Measurements from ENCODE around the gene NEU2.

Gene NEU2

DNA sequence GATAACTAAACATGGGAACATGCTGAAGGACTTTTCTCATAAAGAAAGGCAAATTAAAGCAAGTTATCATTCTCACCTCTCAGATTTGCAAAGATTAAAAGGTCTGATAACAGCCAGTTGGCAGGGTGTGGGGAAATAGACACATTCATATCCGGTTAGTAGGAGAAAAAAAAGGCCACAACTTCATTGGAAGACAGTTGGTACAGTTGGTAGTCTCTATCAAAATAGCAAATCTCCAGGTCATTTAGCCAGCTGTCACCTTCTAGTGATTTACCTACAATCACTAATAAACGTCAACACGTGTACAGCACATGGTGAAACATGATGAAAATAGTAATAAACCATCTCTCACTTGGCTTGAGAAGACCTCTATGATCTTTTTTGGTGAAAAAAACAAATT is 44.3 kb downstream of the NEU2 start:
- H2BK12ac ChIP-seq (ENCODE audit: low read length in 2 of 2) = no peak overlapping the region
- H3K4me1 ChIP-seq (ENCODE audit: control insufficient read depth, insufficient read depth, low read depth, low read length) = no peaks in the 10 kb centered on the region
- H3K14ac ChIP-seq (ENCODE audit: low read length in 2 of 2) = no peak overlapping the region
- no peak overlapping the region for H4K8ac ChIP-seq (ENCODE audit: low read length)
- no peak overlapping the region for H3K27ac ChIP-seq (ENCODE audit: low read length, poor library complexity, severe bottlenecking)
- no peak overlapping the region for H3K4me3 ChIP-seq (ENCODE audit: insufficient read depth in 1 of 2, low read depth in 1 of 2, low read length in 2 of 2)
- DNase-seq = no peak
- H2AK5ac ChIP-seq (ENCODE audit: low read length, severe bottlenecking) = no peak overlapping the region
- H2AFZ ChIP-seq (ENCODE audit: low read depth, low read length) = no peak overlapping the region
- no peak overlapping the region for H3K23ac ChIP-seq (ENCODE audit: low read length in 2 of 2)
- no peaks in the 10 kb centered on the region for H3K36me3 ChIP-seq (ENCODE audit: control insufficient read depth in 1 of 2, insufficient read depth in 2 of 2, low read depth in 1 of 2, low read length in 2 of 2)
- no peak overlapping the region for H2BK5ac ChIP-seq (ENCODE audit: low read depth, low read length, poor library complexity, severe bottlenecking)
- peaks cover 3% of the 10 kb centered on the region for H3K9me3 ChIP-seq (ENCODE audit: control insufficient read depth, low read length)
- WGBS = 83% methylated on average over 1 of the region's 3 CpGs
- H2BK120ac ChIP-seq (ENCODE audit: low read depth, low read length) = no peak overlapping the region
- peaks cover 30 to 60% of the 10 kb centered on the region in 2 experiments for H3K27me3 ChIP-seq (ENCODE audit: control insufficient read depth in 1 of 2, insufficient read depth in 1 of 2, low read length in 2 of 2)
- H3K79me1 ChIP-seq (replicated peaks; ENCODE audit: low read length, poor library complexity, severe bottlenecking) = no peaks in the 10 kb centered on the region
- no peak overlapping the region for H3K18ac ChIP-seq (ENCODE audit: low read depth in 1 of 2, low read length in 2 of 2)
- H2BK15ac ChIP-seq (ENCODE audit: low read depth, poor library complexity, severe bottlenecking) = no peak overlapping the region
- no peak overlapping the region for H3K4me2 ChIP-seq (ENCODE audit: low read length, poor library complexity, severe bottlenecking)
- H4K91ac ChIP-seq (ENCODE audit: low read length) = no peak overlapping the region
- no peak overlapping the region for H3K9ac ChIP-seq (ENCODE audit: low read length)
- no peak overlapping the region for H3K4ac ChIP-seq (ENCODE audit: low read depth in 1 of 2, low read length in 2 of 2)

DNA sequence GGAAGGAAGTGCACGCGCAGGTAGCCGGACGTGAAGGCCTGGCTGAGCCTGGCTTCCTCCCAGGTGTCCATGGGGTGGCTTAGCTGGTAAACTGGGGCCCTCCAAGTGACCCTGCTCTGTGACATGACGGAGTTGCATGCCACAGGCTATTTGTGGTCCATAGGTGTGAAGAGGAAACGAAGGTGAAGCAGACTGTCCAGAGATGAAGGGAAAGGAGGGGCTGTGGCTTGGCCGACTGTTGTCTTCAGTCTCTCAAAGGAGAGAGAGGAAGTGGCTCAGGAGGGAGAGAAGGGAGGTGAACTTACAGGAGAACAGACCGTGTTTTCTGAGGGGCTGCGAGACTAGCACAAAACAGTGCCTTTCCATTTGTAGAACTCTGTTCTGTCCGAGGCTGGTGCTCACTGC is 47.0 kb downstream of the NEU2 start:
- Histone ChIP-seq H2BK120ac (ENCODE audit: low read depth, low read length) (no peak overlapping the region), H2BK5ac (ENCODE audit: low read depth, low read length, poor library complexity, severe bottlenecking) (no peak overlapping the region), H3K4me1 (ENCODE audit: control insufficient read depth, insufficient read depth, low read depth, low read length) (no peaks in the 10 kb centered on the region), H3K36me3 (ENCODE audit: control insufficient read depth in 1 of 2, insufficient read depth in 2 of 2, low read depth in 1 of 2, low read length in 2 of 2) (no peaks in the 10 kb centered on the region), H3K79me1 (replicated peaks; ENCODE audit: low read length, poor library complexity, severe bottlenecking) (no peaks in the 10 kb centered on the region), H2AFZ (ENCODE audit: low read depth, low read length) (no peak overlapping the region), H4K8ac (ENCODE audit: low read length) (no peak overlapping the region), H3K18ac (ENCODE audit: low read depth in 1 of 2, low read length in 2 of 2) (no peak overlapping the region), H3K4me3 (ENCODE audit: insufficient read depth in 1 of 2, low read depth in 1 of 2, low read length in 2 of 2) (no peak overlapping the region), H3K14ac (ENCODE audit: low read length in 2 of 2) (no peak overlapping the region), H3K27ac (ENCODE audit: low read length, poor library complexity, severe bottlenecking) (no peak overlapping the region), H3K4me2 (ENCODE audit: low read length, poor library complexity, severe bottlenecking) (no peak overlapping the region), H3K4ac (ENCODE audit: low read depth in 1 of 2, low read length in 2 of 2) (no peak overlapping the region), H3K9ac (ENCODE audit: low read length) (no peak overlapping the region), H3K9me3 (ENCODE audit: control insufficient read depth, low read length) (no peaks in the 10 kb centered on the region), H2BK12ac (ENCODE audit: low read length in 2 of 2) (no peak overlapping the region), H3K23ac (ENCODE audit: low read length in 2 of 2) (no peak overlapping the region), H4K91ac (ENCODE audit: low read length) (no peak overlapping the region), H2BK15ac (ENCODE audit: low read depth, poor library complexity, severe bottlenecking) (no peak overlapping the region), H2AK5ac (ENCODE audit: low read length, severe bottlenecking) (no peak overlapping the region), H3K27me3 (ENCODE audit: control insufficient read depth in 1 of 2, insufficient read depth in 1 of 2, low read length in 2 of 2) (peaks cover 41 to 64% of the 10 kb centered on the region in 2 experiments)
- DNase-seq = no peak
- WGBS = 83% methylated on average over 10 of the region's 10 CpGs

DNA sequence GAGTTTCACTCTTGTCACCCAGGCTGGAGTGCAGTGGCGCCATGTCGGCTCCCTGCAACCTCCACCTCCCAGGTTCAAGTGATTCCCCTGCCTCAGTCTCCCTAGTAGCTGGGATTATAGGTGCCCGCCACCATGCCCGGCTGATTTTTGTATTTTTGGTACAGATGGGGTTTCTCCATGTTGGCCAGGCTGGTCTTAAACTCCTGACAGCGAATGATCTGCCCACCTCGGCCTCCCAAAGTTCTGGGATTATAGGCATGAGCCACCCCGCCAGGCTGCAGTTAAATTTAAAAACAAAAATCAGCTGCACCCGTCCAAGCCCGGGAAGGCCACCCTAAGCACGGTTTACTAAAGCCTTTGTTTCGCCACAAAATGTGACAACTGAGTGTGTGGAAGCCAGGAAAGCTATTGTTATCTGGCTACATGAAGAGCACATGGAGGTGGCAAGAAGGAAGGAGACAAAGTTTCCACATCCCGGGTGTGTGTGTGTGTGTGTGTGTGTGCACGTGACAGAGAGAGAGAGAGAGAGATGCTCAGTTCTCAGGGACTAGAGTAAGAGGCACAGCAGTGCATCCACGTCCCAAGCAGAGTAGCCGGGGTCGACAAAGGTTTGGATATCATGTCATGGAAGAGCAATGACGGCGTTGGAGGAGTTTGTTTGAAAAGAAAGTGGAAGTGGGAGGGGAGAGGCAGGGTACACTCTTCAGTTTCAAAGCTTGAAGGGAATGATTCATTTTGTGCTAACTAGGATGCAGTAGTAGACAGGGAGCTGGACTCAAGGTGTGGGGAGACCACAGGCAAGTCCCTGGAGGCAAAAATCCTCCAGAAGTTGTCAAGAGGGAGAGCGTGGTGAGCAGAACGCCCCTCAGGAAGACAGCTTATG is 47.7 kb downstream of the NEU2 start:
- H2AFZ ChIP-seq (ENCODE audit: low read depth, low read length) = no peak overlapping the region
- H4K8ac ChIP-seq (ENCODE audit: low read length) = no peak overlapping the region
- no peak overlapping the region for H3K9ac ChIP-seq (ENCODE audit: low read length)
- no peaks in the 10 kb centered on the region for H3K9me3 ChIP-seq (ENCODE audit: control insufficient read depth, low read length)
- no peaks in the 10 kb centered on the region for H3K79me1 ChIP-seq (replicated peaks; ENCODE audit: low read length, poor library complexity, severe bottlenecking)
- H3K4me2 ChIP-seq (ENCODE audit: low read length, poor library complexity, severe bottlenecking) = no peak overlapping the region
- H3K27me3 ChIP-seq (ENCODE audit: control insufficient read depth in 1 of 2, insufficient read depth in 1 of 2, low read length in 2 of 2) = peaks cover 36 to 61% of the 10 kb centered on the region in 2 experiments
- H2BK120ac ChIP-seq (ENCODE audit: low read depth, low read length) = no peak overlapping the region
- no peak overlapping the region for H3K4ac ChIP-seq (ENCODE audit: low read depth in 1 of 2, low read length in 2 of 2)
- no peaks in the 10 kb centered on the region for H3K36me3 ChIP-seq (ENCODE audit: control insufficient read depth in 1 of 2, insufficient read depth in 2 of 2, low read depth in 1 of 2, low read length in 2 of 2)
- no peak overlapping the region for H4K91ac ChIP-seq (ENCODE audit: low read length)
- H3K14ac ChIP-seq (ENCODE audit: low read length in 2 of 2) = peak overlapping the region in 1 of 2 experiments; percentile 8
- no peak overlapping the region for H2BK5ac ChIP-seq (ENCODE audit: low read depth, low read length, poor library complexity, severe bottlenecking)
- no peak overlapping the region for H3K27ac ChIP-seq (ENCODE audit: low read length, poor library complexity, severe bottlenecking)
- 85% methylated on average over 20 of the region's 20 CpGs for WGBS
- no peak overlapping the region for H2AK5ac ChIP-seq (ENCODE audit: low read length, severe bottlenecking)
- no peak for DNase-seq
- no peak overlapping the region for H2BK12ac ChIP-seq (ENCODE audit: low read length in 2 of 2)
- no peak overlapping the region for H2BK15ac ChIP-seq (ENCODE audit: low read depth, poor library complexity, severe bottlenecking)
- no peak overlapping the region for H3K18ac ChIP-seq (ENCODE audit: low read depth in 1 of 2, low read length in 2 of 2)
- H3K23ac ChIP-seq (ENCODE audit: low read length in 2 of 2) = no peak overlapping the region
- H3K4me3 ChIP-seq (ENCODE audit: insufficient read depth in 1 of 2, low read depth in 1 of 2, low read length in 2 of 2) = no peak overlapping the region
- H3K4me1 ChIP-seq (ENCODE audit: control insufficient read depth, insufficient read depth, low read depth, low read length) = no peaks in the 10 kb centered on the region

DNA sequence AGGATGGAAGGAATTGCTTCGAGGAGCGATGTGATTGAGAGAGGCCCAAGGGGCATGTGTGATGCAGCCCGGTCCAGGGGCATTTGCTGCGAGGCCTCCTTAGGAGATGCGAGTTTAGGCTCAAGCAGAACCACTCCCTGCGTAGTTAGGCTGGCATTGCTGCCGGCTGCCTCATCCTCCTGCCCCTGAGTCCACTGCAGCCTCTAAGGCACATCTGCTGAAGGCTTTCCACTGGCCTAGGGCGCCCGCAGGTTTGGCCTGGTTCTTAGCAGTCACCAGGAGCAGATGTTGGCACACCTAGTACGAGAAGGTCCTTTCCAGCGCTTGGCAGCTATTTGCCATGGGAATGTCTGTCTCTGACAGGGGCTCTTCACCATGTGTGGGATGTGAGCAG is 48.4 kb downstream of the NEU2 start:
- Histone ChIP-seq H3K14ac (ENCODE audit: low read length in 2 of 2) (peak overlapping the region in 1 of 2 experiments; percentile 8), H3K4me1 (ENCODE audit: control insufficient read depth, insufficient read depth, low read depth, low read length) (no peaks in the 10 kb centered on the region), H3K79me1 (replicated peaks; ENCODE audit: low read length, poor library complexity, severe bottlenecking) (no peaks in the 10 kb centered on the region), H3K27ac (ENCODE audit: low read length, poor library complexity, severe bottlenecking) (no peak overlapping the region), H3K4me3 (ENCODE audit: insufficient read depth in 1 of 2, low read depth in 1 of 2, low read length in 2 of 2) (no peak overlapping the region), H3K27me3 (ENCODE audit: control insufficient read depth in 1 of 2, insufficient read depth in 1 of 2, low read length in 2 of 2) (peaks cover 36 to 62% of the 10 kb centered on the region in 2 experiments), H2BK12ac (ENCODE audit: low read length in 2 of 2) (no peak overlapping the region), H3K36me3 (ENCODE audit: control insufficient read depth in 1 of 2, insufficient read depth in 2 of 2, low read depth in 1 of 2, low read length in 2 of 2) (no peaks in the 10 kb centered on the region), H3K9me3 (ENCODE audit: control insufficient read depth, low read length) (no peaks in the 10 kb centered on the region), H2AK5ac (ENCODE audit: low read length, severe bottlenecking) (no peak overlapping the region), H3K9ac (ENCODE audit: low read length) (no peak overlapping the region), H4K91ac (ENCODE audit: low read length) (peak overlapping the region; percentile 52), H3K4ac (ENCODE audit: low read depth in 1 of 2, low read length in 2 of 2) (no peak overlapping the region), H3K4me2 (ENCODE audit: low read length, poor library complexity, severe bottlenecking) (no peak overlapping the region), H3K18ac (ENCODE audit: low read depth in 1 of 2, low read length in 2 of 2) (no peak overlapping the region), H2BK15ac (ENCODE audit: low read depth, poor library complexity, severe bottlenecking) (no peak overlapping the region), H2BK5ac (ENCODE audit: low read depth, low read length, poor library complexity, severe bottlenecking) (no peak overlapping the region), H3K23ac (ENCODE audit: low read length in 2 of 2) (no peak overlapping the region), H4K8ac (ENCODE audit: low read length) (no peak overlapping the region), H2AFZ (ENCODE audit: low read depth, low read length) (no peak overlapping the region), H2BK120ac (ENCODE audit: low read depth, low read length) (no peak overlapping the region)
- 85% methylated on average over 11 of the region's 11 CpGs for WGBS
- no peak for DNase-seq

Data from mesenchymal stem cell (in vitro differentiated cells and primary cell).